Coronary artery (tissue), 2 donors: Measurements from ENCODE around the gene FXYD2.

Experiments
- DNase-seq: peaks from one replicate; pipeline ENCODE4 v3.0.0-alpha.2; 2017; ENCODE audit warnings: low spot score
- H3K27ac ChIP-seq, 2 donors: fragments of 200-600 bp; sonication (generic); one replicate each; pipeline ENCODE4 v1.5.1; 2016 to 2019
- H3K4me3 ChIP-seq: fragments of 200-600 bp; sonication (generic); 2 replicates; pipeline ENCODE4 v1.5.1; 2016; ENCODE audit warnings: mild to moderate bottlenecking, moderate library complexity
- TF ChIP-seq, protein P1 (sequence below): fragments of 200-600 bp; sonication (generic); IDR thresholded peaks from one replicate; pipeline ENCODE4 v1.5.1; 2019; ENCODE audit warnings: antibody characterized with exemption

FXYD2 gene

DNA sequence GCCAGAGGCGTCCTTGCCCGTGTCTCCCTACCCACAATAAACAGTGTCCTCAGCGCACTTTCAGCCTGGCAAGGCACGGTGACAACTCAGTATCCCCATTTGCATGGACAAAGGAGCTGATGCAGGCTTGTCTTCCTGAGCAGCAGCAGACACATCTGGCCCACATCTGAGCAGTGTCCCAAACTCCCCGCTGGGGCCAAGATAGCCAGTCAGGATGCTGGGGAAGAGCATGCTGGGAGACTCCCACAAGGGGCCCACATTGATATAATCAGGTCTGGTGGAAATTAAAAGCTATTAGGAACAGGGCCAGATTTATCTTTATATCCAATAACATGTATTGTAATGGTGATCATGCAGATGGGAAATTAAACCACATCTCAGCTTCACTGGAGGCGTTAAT, 52.2 kb downstream of the FXYD2 start:
- no peak for DNase-seq
- TF ChIP-seq, protein P1, sequence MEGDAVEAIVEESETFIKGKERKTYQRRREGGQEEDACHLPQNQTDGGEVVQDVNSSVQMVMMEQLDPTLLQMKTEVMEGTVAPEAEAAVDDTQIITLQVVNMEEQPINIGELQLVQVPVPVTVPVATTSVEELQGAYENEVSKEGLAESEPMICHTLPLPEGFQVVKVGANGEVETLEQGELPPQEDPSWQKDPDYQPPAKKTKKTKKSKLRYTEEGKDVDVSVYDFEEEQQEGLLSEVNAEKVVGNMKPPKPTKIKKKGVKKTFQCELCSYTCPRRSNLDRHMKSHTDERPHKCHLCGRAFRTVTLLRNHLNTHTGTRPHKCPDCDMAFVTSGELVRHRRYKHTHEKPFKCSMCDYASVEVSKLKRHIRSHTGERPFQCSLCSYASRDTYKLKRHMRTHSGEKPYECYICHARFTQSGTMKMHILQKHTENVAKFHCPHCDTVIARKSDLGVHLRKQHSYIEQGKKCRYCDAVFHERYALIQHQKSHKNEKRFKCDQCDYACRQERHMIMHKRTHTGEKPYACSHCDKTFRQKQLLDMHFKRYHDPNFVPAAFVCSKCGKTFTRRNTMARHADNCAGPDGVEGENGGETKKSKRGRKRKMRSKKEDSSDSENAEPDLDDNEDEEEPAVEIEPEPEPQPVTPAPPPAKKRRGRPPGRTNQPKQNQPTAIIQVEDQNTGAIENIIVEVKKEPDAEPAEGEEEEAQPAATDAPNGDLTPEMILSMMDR: no peak
- Histone ChIP-seq H3K27ac (no peak overlapping the region), H3K4me3 (no peak overlapping the region)

DNA sequence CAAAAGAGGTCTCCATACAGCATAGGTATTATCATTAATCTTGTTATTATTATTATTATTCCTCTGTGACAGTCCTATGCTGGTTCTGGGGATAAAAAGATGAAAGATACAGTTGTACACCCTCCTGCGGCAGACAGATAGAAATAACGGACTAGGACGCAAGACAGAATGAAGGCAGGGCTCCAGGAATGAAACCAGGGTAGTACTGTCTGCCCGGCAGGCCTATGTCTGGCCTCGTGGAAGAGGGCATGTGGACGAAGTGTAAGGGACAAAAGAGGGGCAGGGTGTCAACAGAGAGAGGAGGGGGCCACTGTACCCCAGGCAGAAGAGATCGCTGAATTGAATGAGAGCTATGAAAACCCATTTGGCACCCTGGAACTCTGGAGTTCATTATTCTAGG, 52.7 kb downstream of the FXYD2 start:
- Histone ChIP-seq H3K4me3 (no peak overlapping the region), H3K27ac (no peak overlapping the region)
- TF ChIP-seq, protein P1: no peak
- DNase-seq: no peak

DNA sequence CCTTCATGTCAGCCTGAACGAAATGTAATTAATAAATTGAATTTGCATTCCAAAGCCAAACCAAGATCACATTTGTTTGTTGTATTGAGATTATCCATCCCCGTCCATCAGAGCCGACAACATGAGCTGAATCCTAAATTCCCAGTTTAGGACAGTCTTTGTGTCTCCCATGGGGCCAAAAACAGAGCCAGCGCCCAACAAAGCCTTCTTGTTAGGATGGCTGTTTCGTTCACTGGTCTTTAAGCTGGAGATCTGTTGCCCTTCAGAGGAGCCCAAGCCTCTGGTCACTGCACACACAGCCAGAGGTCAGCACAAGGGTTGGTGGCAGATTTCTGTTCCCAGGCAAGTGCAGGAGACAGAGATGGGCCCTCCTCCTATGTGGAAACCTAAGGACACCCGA, 53.3 kb downstream of the FXYD2 start:
- TF ChIP-seq, protein P1: no peak
- Histone ChIP-seq H3K27ac (no peak overlapping the region), H3K4me3 (no peak overlapping the region)
- DNase-seq: no peak

DNA sequence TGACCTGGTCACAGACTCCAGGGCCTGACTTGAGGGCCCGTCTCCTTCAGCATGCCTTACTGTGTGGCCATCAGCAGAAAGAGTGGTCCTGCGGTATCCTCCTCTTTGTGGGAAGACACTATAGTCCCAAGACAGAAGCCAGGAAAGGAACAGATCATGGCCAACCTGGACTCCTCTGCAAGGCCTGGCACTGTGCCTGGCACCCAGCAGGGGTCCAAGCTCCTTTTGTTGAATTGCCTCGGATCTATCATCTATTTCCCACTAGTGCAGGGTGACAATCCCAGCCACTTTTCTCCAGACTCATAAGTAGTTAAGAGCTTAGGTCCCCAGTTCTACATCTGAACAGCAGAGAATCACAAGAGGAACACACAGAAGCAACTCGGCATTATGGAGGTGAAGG, 54.5 kb downstream of the FXYD2 start:
- no peak for DNase-seq
- H3K4me3 ChIP-seq: no peak overlapping the region
- TF ChIP-seq, protein P1: no peak
- no peak overlapping the region for H3K27ac ChIP-seq
